PC-3 (cell line): Measurements from ENCODE around the gene DDX10.

Source experiments
- EZH2 ChIP-seq: fragments of 300-600 bp; sonication (generic); IDR thresholded peaks from one replicate; pipeline ENCODE4 v1.6.1; 2017; ENCODE audit warnings: antibody characterized with exemption, mild to moderate bottlenecking, low read length; ENCODE audit not compliant: unreplicated experiment
- TF ChIP-seq, protein P1 (sequence below): fragments of 300-600 bp; sonication (generic); conservative IDR thresholded peaks from 2 replicates; pipeline ENCODE4 v1.5.1; 2017; ENCODE audit warnings: antibody characterized with exemption, low read depth, mild to moderate bottlenecking, low read length

GRCh38 chr11:108805030-108805429 is 140.2 kb downstream of the DDX10 start:
- TF ChIP-seq, protein P1, sequence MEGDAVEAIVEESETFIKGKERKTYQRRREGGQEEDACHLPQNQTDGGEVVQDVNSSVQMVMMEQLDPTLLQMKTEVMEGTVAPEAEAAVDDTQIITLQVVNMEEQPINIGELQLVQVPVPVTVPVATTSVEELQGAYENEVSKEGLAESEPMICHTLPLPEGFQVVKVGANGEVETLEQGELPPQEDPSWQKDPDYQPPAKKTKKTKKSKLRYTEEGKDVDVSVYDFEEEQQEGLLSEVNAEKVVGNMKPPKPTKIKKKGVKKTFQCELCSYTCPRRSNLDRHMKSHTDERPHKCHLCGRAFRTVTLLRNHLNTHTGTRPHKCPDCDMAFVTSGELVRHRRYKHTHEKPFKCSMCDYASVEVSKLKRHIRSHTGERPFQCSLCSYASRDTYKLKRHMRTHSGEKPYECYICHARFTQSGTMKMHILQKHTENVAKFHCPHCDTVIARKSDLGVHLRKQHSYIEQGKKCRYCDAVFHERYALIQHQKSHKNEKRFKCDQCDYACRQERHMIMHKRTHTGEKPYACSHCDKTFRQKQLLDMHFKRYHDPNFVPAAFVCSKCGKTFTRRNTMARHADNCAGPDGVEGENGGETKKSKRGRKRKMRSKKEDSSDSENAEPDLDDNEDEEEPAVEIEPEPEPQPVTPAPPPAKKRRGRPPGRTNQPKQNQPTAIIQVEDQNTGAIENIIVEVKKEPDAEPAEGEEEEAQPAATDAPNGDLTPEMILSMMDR: no peak
- TF ChIP-seq EZH2: no peak
